HG02588 (cell line): ENCODE results near the gene TBC1D22A.

Experiments
- ATAC-seq: cut with Tn5 transposase; IDR thresholded peaks from one replicate; pipeline ENCODE4 v1.9.1; 2021; ENCODE audit warnings: mild to moderate bottlenecking, moderate library complexity; ENCODE audit not compliant: unreplicated experiment

Gene TBC1D22A

GRCh38 chr22:46854125-46854870, 91.8 kb downstream of the TBC1D22A start:
- ATAC-seq: no peak

- no peak for ATAC-seq
Observed at GRCh38 chr22:46855681-46856080, 93.2 kb downstream of the TBC1D22A start.

GRCh38 chr22:46856661-46857060, 94.2 kb downstream of the TBC1D22A start:
- no peak for ATAC-seq

- ATAC-seq: no peak
Observed at GRCh38 chr22:46857142-46857884, 94.9 kb downstream of the TBC1D22A start.

- no peak for ATAC-seq
Observed at GRCh38 chr22:46857885-46858143, 95.4 kb downstream of the TBC1D22A start.

GRCh38 chr22:46858181-46858771, 95.8 kb downstream of the TBC1D22A start:
- ATAC-seq: no peak

- no peak for ATAC-seq
Observed at GRCh38 chr22:46860562-46860961, 98.1 kb downstream of the TBC1D22A start.

GRCh38 chr22:46861468-46862367, 99.3 kb downstream of the TBC1D22A start:
- no peak for ATAC-seq

- no peak for ATAC-seq
Observed at GRCh38 chr22:46862418-46863324, 100.2 kb downstream of the TBC1D22A start.

GRCh38 chr22:46863794-46864193, 101.3 kb downstream of the TBC1D22A start:
- ATAC-seq: no peak

- no peak for ATAC-seq
Observed at GRCh38 chr22:46864314-46865051, 102.0 kb downstream of the TBC1D22A start.

- ATAC-seq: no peak
Observed at GRCh38 chr22:46865052-46865434, 102.6 kb downstream of the TBC1D22A start.

- ATAC-seq: no peak
Observed at GRCh38 chr22:46865642-46866041, 103.2 kb downstream of the TBC1D22A start.

- no peak for ATAC-seq
Observed at GRCh38 chr22:46866591-46866990, 104.1 kb downstream of the TBC1D22A start.

- ATAC-seq: no peak
Observed at GRCh38 chr22:46867106-46867505, 104.7 kb downstream of the TBC1D22A start.

- no peak for ATAC-seq
Observed at GRCh38 chr22:46869329-46869728, 106.9 kb downstream of the TBC1D22A start.

GRCh38 chr22:46869831-46870441, 107.5 kb downstream of the TBC1D22A start:
- no peak for ATAC-seq

GRCh38 chr22:46871826-46872225, 109.4 kb downstream of the TBC1D22A start:
- ATAC-seq: no peak

- no peak for ATAC-seq
Observed at GRCh38 chr22:46875089-46875488, 112.6 kb downstream of the TBC1D22A start.
